Smooth muscle cell (in vitro differentiated cells): Measurements from ENCODE around the gene FRMD4A. TPM values are rescaled to one million over a fixed set of nuclear protein-coding genes. Genes with fewer than 3 reads are reported as not detected.

ENCODE experiments used
- DNase-seq: peaks from one replicate; lab custom pipeline; 2025; ENCODE audit not compliant: unreplicated experiment; lab: John Stamatoyannopoulos, UW
- H2AFZ ChIP-seq: fragments of 200-600 bp; sonication (generic); 2 replicates; pipeline ENCODE4 v1.6.0; 2016; ENCODE audit warnings: antibody characterized with exemption, low read depth, mild to moderate bottlenecking
- H3F3A ChIP-seq: fragments of 200-600 bp; sonication (generic); 2 replicates; pipeline ENCODE4 v1.6.0; 2017; ENCODE audit warnings: antibody characterized with exemption, low read depth
- H3K27ac ChIP-seq: fragments of 200-600 bp; sonication (generic); 2 replicates; pipeline ENCODE4 v1.5.1; 2016; ENCODE audit warnings: low read depth, mild to moderate bottlenecking
- H3K27me3 ChIP-seq: fragments of 200-600 bp; sonication (generic); 2 replicates; pipeline ENCODE4 v1.6.1; 2016; ENCODE audit warnings: low read depth, mild to moderate bottlenecking
- H3K36me3 ChIP-seq: fragments of 200-600 bp; sonication (generic); 2 replicates; pipeline ENCODE4 v1.5.1; 2016; ENCODE audit warnings: low read depth
- H3K4me1 ChIP-seq: fragments of 200-600 bp; sonication (generic); 2 replicates; pipeline ENCODE4 v1.5.1; 2016; ENCODE audit warnings: low read depth
- H3K4me2 ChIP-seq: fragments of 200-600 bp; sonication (generic); 2 replicates; pipeline ENCODE4 v1.6.0; 2016; ENCODE audit warnings: mild to moderate bottlenecking
- H3K4me3 ChIP-seq: fragments of 200-600 bp; sonication (generic); 2 replicates; pipeline ENCODE4 v1.5.1; 2016; ENCODE audit warnings: mild to moderate bottlenecking
- H3K79me2 ChIP-seq: fragments of 200-600 bp; sonication (generic); 2 replicates; pipeline ENCODE4 v1.6.0; 2016; ENCODE audit warnings: low read depth, mild to moderate bottlenecking
- H3K9ac ChIP-seq: fragments of 200-600 bp; sonication (generic); 2 replicates; pipeline ENCODE4 v1.6.0; 2016; ENCODE audit warnings: low read depth
- H3K9me3 ChIP-seq: fragments of 200-600 bp; sonication (generic); replicated peaks from 2 replicates; pipeline ENCODE4 v1.5.1; 2016; ENCODE audit warnings: low read depth
- H4K20me1 ChIP-seq: fragments of 200-600 bp; sonication (generic); 2 replicates; pipeline ENCODE4 v1.6.0; 2016; ENCODE audit warnings: low read depth
- WGBS: methylation state at CpG from one replicate; pipeline ENCODE4 v1.1.7; 2016; ENCODE audit warnings: low lambda C conversion rate; 5-methylcytosine and 5-hydroxymethylcytosine counted together
- polyA plus RNA-seq: library from polyadenylated mRNA; unstranded; fragments of >200 nt; fragmentation: Nextera tagmentation; extraction: Ambion mirVana; gene quantifications from 2 replicates; pipeline ENCODE4 v1.2.1, GENCODE V29; 2016
- total RNA-seq: library from RNA; depleted of rRNA; stranded (reverse); fragments of >200 nt; gene quantifications from 2 replicates; pipeline ENCODE4 v1.2.3, GENCODE V29; 2014
- TF ChIP-seq, protein P1 (sequence below): fragments of 200-600 bp; sonication (generic); IDR thresholded peaks from 2 replicates; pipeline ENCODE4 v1.5.1; 2017; ENCODE audit warnings: borderline replicate concordance, mild to moderate bottlenecking, antibody characterized with exemption; ENCODE audit not compliant: insufficient read depth, poor library complexity, severe bottlenecking

Gene FRMD4A
- total and polyA plus RNA-seq, 2 experiments from 2014 or later, result 3.0 to 5.4 TPM

GRCh38 chr10:14349081-14349480, 18.4 kb upstream of the FRMD4A start:
- Histone ChIP-seq H3K27me3 (peaks cover 2% of the 10 kb centered on the region), H3K27ac (no peak overlapping the region), H3K4me3 (no peak overlapping the region), H3K9me3 (no peaks in the 10 kb centered on the region), H3K79me2 (no peaks in the 10 kb centered on the region), H3K9ac (no peak overlapping the region), H3K4me1 (no peaks in the 10 kb centered on the region), H3F3A (no peaks in the 10 kb centered on the region), H3K4me2 (no peak overlapping the region), H2AFZ (no peak overlapping the region), H4K20me1 (no peaks in the 10 kb centered on the region), H3K36me3 (no peaks in the 10 kb centered on the region)
- no peak for DNase-seq
- WGBS, result 97% methylated on average over 2 of the region's 2 CpGs
- TF ChIP-seq, protein P1, sequence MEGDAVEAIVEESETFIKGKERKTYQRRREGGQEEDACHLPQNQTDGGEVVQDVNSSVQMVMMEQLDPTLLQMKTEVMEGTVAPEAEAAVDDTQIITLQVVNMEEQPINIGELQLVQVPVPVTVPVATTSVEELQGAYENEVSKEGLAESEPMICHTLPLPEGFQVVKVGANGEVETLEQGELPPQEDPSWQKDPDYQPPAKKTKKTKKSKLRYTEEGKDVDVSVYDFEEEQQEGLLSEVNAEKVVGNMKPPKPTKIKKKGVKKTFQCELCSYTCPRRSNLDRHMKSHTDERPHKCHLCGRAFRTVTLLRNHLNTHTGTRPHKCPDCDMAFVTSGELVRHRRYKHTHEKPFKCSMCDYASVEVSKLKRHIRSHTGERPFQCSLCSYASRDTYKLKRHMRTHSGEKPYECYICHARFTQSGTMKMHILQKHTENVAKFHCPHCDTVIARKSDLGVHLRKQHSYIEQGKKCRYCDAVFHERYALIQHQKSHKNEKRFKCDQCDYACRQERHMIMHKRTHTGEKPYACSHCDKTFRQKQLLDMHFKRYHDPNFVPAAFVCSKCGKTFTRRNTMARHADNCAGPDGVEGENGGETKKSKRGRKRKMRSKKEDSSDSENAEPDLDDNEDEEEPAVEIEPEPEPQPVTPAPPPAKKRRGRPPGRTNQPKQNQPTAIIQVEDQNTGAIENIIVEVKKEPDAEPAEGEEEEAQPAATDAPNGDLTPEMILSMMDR, result no peak

DNA sequence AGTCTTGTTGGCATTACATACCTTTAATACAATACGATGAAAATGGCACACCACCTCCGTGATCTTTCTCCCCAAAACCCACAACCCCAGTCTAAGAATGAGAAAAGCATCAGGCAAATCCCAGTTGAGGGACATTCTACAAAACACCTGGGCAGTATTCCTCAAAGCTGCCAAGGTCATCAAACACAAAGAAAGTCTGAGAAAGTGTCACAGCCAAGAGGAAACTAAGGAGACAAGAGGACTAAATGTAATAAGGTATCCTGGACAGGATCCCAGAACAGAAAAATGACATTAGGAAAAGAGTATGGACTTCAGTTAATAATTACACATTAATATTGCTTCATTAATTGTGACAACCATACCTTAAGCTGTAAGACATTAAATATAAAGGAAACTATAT, 14.5 kb upstream of the FRMD4A start:
- Histone ChIP-seq H2AFZ (no peak overlapping the region), H3K27me3 (peaks cover 18% of the 10 kb centered on the region), H3K4me2 (no peak overlapping the region), H3F3A (no peaks in the 10 kb centered on the region), H3K27ac (no peak overlapping the region), H3K9ac (no peak overlapping the region), H3K36me3 (no peaks in the 10 kb centered on the region), H3K4me1 (no peaks in the 10 kb centered on the region), H3K79me2 (no peaks in the 10 kb centered on the region), H3K9me3 (no peaks in the 10 kb centered on the region), H3K4me3 (no peak overlapping the region), H4K20me1 (no peaks in the 10 kb centered on the region)
- TF ChIP-seq, protein P1, result no peak
- WGBS, result 83% methylated on average over 2 of the region's 2 CpGs
- no peak for DNase-seq

GRCh38 chr10:14340051-14340744, 9.5 kb upstream of the FRMD4A start:
- no peak for DNase-seq
- Histone ChIP-seq H3K9ac (no peak overlapping the region), H3K27ac (no peak overlapping the region), H3K36me3 (no peaks in the 10 kb centered on the region), H4K20me1 (no peaks in the 10 kb centered on the region), H3K27me3 (peaks cover 25% of the 10 kb centered on the region), H3K79me2 (no peaks in the 10 kb centered on the region), H3K9me3 (no peaks in the 10 kb centered on the region), H3K4me1 (no peaks in the 10 kb centered on the region), H2AFZ (no peak overlapping the region), H3F3A (no peaks in the 10 kb centered on the region), H3K4me3 (no peak overlapping the region), H3K4me2 (no peak overlapping the region)
- TF ChIP-seq, protein P1, result no peak
- WGBS, result 97% methylated on average over 6 of the region's 6 CpGs

GRCh38 chr10:14336736-14337135, 6.0 kb upstream of the FRMD4A start:
- Histone ChIP-seq H3K9me3 (no peaks in the 10 kb centered on the region), H2AFZ (no peak overlapping the region), H4K20me1 (no peaks in the 10 kb centered on the region), H3K4me1 (no peaks in the 10 kb centered on the region), H3F3A (no peaks in the 10 kb centered on the region), H3K9ac (no peak overlapping the region), H3K79me2 (no peaks in the 10 kb centered on the region), H3K27me3 (peaks cover 12% of the 10 kb centered on the region), H3K4me2 (no peak overlapping the region), H3K27ac (no peak overlapping the region), H3K36me3 (no peaks in the 10 kb centered on the region), H3K4me3 (no peak overlapping the region)
- DNase-seq, result no peak
- WGBS, result 86% methylated on average over 2 of the region's 2 CpGs
- TF ChIP-seq, protein P1, result no peak
